ENCODE results near the gene TNFRSF11A. TPM values are rescaled to one million over a fixed set of nuclear protein-coding genes. Genes with fewer than 3 reads are reported as not detected.

The TNFRSF11A gene
- total RNA-seq, 4 donors from 2014 or later, result 5.5 to 25.8 (median 8.6) TPM

- Histone ChIP-seq H3K27ac (no peak overlapping the region), H3K36me3 (no peaks in the 10 kb centered on the region), H3K9me3 (no peaks in the 10 kb centered on the region), H3K27me3 (no peaks in the 10 kb centered on the region), H3K4me3 (no peak overlapping the region), H3K4me1 (no peaks in the 10 kb centered on the region)
- DNase-seq (ENCODE audit: low spot score in 2 of 2), result no peak
- TF ChIP-seq POLR2A (IDR thresholded peaks at IDR 0.05), result no peak
- TF ChIP-seq CTCF (IDR thresholded peaks at IDR 0.05), result no peak
- no peak for TF ChIP-seq EP300 (IDR thresholded peaks at IDR 0.05)
- 70 to 82% methylated on average over 7 of the region's 7 CpGs for WGBS, 2 donors
Observed at GRCh38 chr18:62377131-62377807, 52.2 kb downstream of the TNFRSF11A start.

GRCh38 chr18:62379051-62379450, 53.9 kb downstream of the TNFRSF11A start:
- no peak overlapping the region for H3K4me3 ChIP-seq
- H3K4me1 ChIP-seq, result no peaks in the 10 kb centered on the region
- H3K27ac ChIP-seq, result no peak overlapping the region
- no peaks in the 10 kb centered on the region for H3K27me3 ChIP-seq
- H3K9me3 ChIP-seq, result no peaks in the 10 kb centered on the region
- TF ChIP-seq CTCF (IDR thresholded peaks at IDR 0.05) (no peak), POLR2A (IDR thresholded peaks at IDR 0.05) (no peak), EP300 (IDR thresholded peaks at IDR 0.05) (no peak)
- WGBS, 2 donors, result 88 to 92% methylated on average over 5 of the region's 5 CpGs
- H3K36me3 ChIP-seq, result no peaks in the 10 kb centered on the region
- no peak for DNase-seq (ENCODE audit: low spot score in 2 of 2)

GRCh38 chr18:62381373-62381772, 56.3 kb downstream of the TNFRSF11A start:
- H3K27ac ChIP-seq, result no peak overlapping the region
- no peaks in the 10 kb centered on the region for H3K9me3 ChIP-seq
- TF ChIP-seq CTCF (IDR thresholded peaks at IDR 0.05) (no peak), POLR2A (IDR thresholded peaks at IDR 0.05) (no peak), EP300 (IDR thresholded peaks at IDR 0.05) (no peak)
- 87 to 91% methylated on average over 5 of the region's 5 CpGs for WGBS, 2 donors
- H3K4me3 ChIP-seq, result no peak overlapping the region
- H3K4me1 ChIP-seq, result no peaks in the 10 kb centered on the region
- H3K36me3 ChIP-seq, result no peaks in the 10 kb centered on the region
- H3K27me3 ChIP-seq, result no peaks in the 10 kb centered on the region
- DNase-seq (ENCODE audit: low spot score in 2 of 2), result no peak

GRCh38 chr18:62384068-62384467, 59.0 kb downstream of the TNFRSF11A start:
- TF ChIP-seq CTCF (IDR thresholded peaks at IDR 0.05) (no peak), POLR2A (IDR thresholded peaks at IDR 0.05) (no peak), EP300 (IDR thresholded peaks at IDR 0.05) (no peak)
- no peaks in the 10 kb centered on the region for H3K36me3 ChIP-seq
- no peak for DNase-seq (ENCODE audit: low spot score in 2 of 2)
- no peak overlapping the region for H3K27ac ChIP-seq
- no peaks in the 10 kb centered on the region for H3K27me3 ChIP-seq
- 6 to 44% methylated on average over 1 of the region's 1 CpG for WGBS, 2 donors
- no peaks in the 10 kb centered on the region for H3K9me3 ChIP-seq
- H3K4me1 ChIP-seq, result no peaks in the 10 kb centered on the region
- H3K4me3 ChIP-seq, result no peak overlapping the region

- Histone ChIP-seq H3K4me1 (no peaks in the 10 kb centered on the region), H3K36me3 (no peaks in the 10 kb centered on the region), H3K9me3 (no peaks in the 10 kb centered on the region), H3K27ac (no peak overlapping the region), H3K27me3 (no peaks in the 10 kb centered on the region), H3K4me3 (peak overlapping the region in 1 of 4 donors; percentile 20)
- DNase-seq (ENCODE audit: low spot score in 2 of 2), result no peak
- 46 to 61% methylated on average over 39 to 44 of the region's 46 CpGs for WGBS, 2 donors
- TF ChIP-seq CTCF (IDR thresholded peaks at IDR 0.05), result no peak
Observed at GRCh38 chr18:62384610-62385097, 59.5 kb downstream of the TNFRSF11A start.

Measured in tibial nerve (tissue), 4 donors.